Astrocyte (in vitro differentiated cells and primary cell): ENCODE results near the gene DAD1.

Experiments used
- EZH2 ChIP-seq: IDR thresholded peaks from 2 replicates; pipeline ENCODE4 v1.6.1; 2012; ENCODE audit warnings: mild to moderate bottlenecking, low read length, inconsistent platforms; ENCODE audit not compliant: insufficient read depth
- TF ChIP-seq, protein P1 (sequence below): IDR thresholded peaks from 2 replicates; pipeline ENCODE4 v1.5.1; 2011; ENCODE audit warnings: low read depth, mild to moderate bottlenecking, inconsistent platforms, low read length, moderate library complexity; ENCODE audit not compliant: insufficient read depth

DNA sequence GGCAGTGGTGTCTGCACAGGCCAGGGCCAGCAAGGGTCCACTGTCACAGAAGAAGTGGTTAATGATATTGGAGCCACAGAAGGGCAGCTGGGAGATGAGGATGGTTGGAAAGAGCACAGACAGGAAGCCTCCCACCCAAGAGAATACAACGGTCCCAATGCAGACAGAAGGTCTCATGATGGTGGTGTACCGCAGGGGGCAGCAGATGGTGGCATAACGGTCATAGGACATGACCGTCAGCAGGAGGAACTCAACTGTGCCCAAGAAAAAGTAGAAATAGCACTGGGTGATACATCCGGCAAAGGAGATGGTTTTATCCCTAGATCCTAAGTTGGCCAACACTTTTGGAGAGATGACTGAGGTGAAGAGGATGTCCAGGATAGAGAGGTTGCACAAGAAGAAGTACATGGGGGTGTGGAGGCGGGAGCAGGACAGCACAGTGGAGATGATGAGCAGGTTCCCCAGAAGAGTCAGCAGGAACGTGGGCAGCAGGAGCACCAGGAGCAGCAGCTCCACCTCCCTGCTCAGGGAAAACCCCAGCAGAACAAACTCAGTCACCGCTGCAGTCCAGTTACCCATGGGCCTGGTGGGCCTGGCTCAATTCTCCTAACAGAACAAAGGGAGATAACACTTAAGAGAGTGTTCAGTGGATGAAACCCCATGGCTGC is 45.3 kb upstream of the DAD1 start:
- TF ChIP-seq EZH2: no peak
- TF ChIP-seq, protein P1, sequence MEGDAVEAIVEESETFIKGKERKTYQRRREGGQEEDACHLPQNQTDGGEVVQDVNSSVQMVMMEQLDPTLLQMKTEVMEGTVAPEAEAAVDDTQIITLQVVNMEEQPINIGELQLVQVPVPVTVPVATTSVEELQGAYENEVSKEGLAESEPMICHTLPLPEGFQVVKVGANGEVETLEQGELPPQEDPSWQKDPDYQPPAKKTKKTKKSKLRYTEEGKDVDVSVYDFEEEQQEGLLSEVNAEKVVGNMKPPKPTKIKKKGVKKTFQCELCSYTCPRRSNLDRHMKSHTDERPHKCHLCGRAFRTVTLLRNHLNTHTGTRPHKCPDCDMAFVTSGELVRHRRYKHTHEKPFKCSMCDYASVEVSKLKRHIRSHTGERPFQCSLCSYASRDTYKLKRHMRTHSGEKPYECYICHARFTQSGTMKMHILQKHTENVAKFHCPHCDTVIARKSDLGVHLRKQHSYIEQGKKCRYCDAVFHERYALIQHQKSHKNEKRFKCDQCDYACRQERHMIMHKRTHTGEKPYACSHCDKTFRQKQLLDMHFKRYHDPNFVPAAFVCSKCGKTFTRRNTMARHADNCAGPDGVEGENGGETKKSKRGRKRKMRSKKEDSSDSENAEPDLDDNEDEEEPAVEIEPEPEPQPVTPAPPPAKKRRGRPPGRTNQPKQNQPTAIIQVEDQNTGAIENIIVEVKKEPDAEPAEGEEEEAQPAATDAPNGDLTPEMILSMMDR: no peak
